ENCODE measurements around the gene NPAS3.

DNA sequence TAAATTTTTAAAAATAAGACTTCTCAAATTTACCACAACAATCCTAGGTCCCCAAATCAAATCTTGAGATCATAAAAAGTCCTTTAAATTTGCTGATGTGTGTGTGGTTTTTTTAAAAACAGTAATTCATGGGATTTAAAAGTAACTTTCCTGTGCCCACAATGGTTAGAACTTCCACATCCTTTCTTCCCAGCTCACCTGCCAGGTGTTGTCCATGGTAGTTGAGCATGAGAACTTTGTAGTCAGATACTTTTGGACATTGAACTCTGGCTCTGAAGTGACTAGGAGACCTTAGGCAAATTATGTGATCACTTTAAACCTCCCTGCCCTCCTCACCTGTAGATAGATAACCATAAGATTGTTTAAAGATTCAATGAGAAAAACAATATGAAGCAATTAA is 253.2 kb downstream of the NPAS3 start:
- TF ChIP-seq EZH2 (IDR thresholded peaks at IDR 0.05) (no peak), POLR2AphosphoS5 (IDR thresholded peaks at IDR 0.05; ENCODE audit: borderline replicate concordance, low read depth, low read length) (no peak), FOXP2 (optimal IDR thresholded peaks at IDR 0.05; ENCODE audit: control extremely low read depth, extremely low read length, insufficient read depth) (no peak)
